SIG-M5 (cell line): ENCODE measurements around the gene KCND3.

Source experiments
- DNase-seq: peaks from one replicate; lab custom pipeline; 2025; lab: John Stamatoyannopoulos, UW

The KCND3 gene

GRCh38 chr1:111988743-111989453, 570 bp downstream of the KCND3 start:
- no peak for DNase-seq

- DNase-seq = no peak
Observed at GRCh38 chr1:111988377-111988742, 1.1 kb downstream of the KCND3 start.

- DNase-seq = no peak
Observed at GRCh38 chr1:111987502-111987901, 2.0 kb downstream of the KCND3 start.

- DNase-seq = no peak
Observed at GRCh38 chr1:111983500-111983899, 6.0 kb downstream of the KCND3 start.

GRCh38 chr1:111982428-111982827, 7.0 kb downstream of the KCND3 start:
- DNase-seq = no peak

- no peak for DNase-seq
Observed at GRCh38 chr1:111981871-111982270, 7.6 kb downstream of the KCND3 start.

GRCh38 chr1:111981090-111981489, 8.4 kb downstream of the KCND3 start:
- no peak for DNase-seq

- no peak for DNase-seq
Observed at GRCh38 chr1:111980686-111981085, 8.8 kb downstream of the KCND3 start.

- no peak for DNase-seq
Observed at GRCh38 chr1:111978695-111979094, 10.8 kb downstream of the KCND3 start.

GRCh38 chr1:111977378-111977777, 12.1 kb downstream of the KCND3 start:
- no peak for DNase-seq

GRCh38 chr1:111976842-111977241, 12.6 kb downstream of the KCND3 start:
- DNase-seq = no peak

GRCh38 chr1:111976332-111976731, 13.1 kb downstream of the KCND3 start:
- no peak for DNase-seq

GRCh38 chr1:111973150-111973790, 16.2 kb downstream of the KCND3 start:
- no peak for DNase-seq

- no peak for DNase-seq
Observed at GRCh38 chr1:111971396-111971795, 18.1 kb downstream of the KCND3 start.

- DNase-seq = no peak
Observed at GRCh38 chr1:111968511-111968910, 21.0 kb downstream of the KCND3 start.

- DNase-seq = no peak
Observed at GRCh38 chr1:111967886-111968285, 21.6 kb downstream of the KCND3 start.

- DNase-seq = no peak
Observed at GRCh38 chr1:111967067-111967690, 22.3 kb downstream of the KCND3 start.

- no peak for DNase-seq
Observed at GRCh38 chr1:111965781-111966443, 23.6 kb downstream of the KCND3 start.

- DNase-seq = no peak
Observed at GRCh38 chr1:111963985-111964738, 25.3 kb downstream of the KCND3 start.

GRCh38 chr1:111961773-111962565, 27.5 kb downstream of the KCND3 start:
- no peak for DNase-seq

GRCh38 chr1:111961016-111961415, 28.5 kb downstream of the KCND3 start:
- no peak for DNase-seq
